Smooth muscle cell of bladder (primary cell): ENCODE data around the gene NUP62CL. TPM values are rescaled to one million over a fixed set of nuclear protein-coding genes. Genes with fewer than 3 reads are reported as not detected.

Source experiments
- total RNA-seq: library from RNA; depleted of rRNA; stranded (reverse); fragments of >200 nt; gene quantifications from 2 replicates; pipeline ENCODE4 v1.2.3, GENCODE V29; 2014

Gene NUP62CL, protein sequence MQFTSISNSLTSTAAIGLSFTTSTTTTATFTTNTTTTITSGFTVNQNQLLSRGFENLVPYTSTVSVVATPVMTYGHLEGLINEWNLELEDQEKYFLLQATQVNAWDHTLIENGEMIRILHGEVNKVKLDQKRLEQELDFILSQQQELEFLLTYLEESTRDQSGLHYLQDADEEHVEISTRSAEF
- 0.14 TPM in 1 of 2 replicates, not detected in the other for total RNA-seq

DNA sequence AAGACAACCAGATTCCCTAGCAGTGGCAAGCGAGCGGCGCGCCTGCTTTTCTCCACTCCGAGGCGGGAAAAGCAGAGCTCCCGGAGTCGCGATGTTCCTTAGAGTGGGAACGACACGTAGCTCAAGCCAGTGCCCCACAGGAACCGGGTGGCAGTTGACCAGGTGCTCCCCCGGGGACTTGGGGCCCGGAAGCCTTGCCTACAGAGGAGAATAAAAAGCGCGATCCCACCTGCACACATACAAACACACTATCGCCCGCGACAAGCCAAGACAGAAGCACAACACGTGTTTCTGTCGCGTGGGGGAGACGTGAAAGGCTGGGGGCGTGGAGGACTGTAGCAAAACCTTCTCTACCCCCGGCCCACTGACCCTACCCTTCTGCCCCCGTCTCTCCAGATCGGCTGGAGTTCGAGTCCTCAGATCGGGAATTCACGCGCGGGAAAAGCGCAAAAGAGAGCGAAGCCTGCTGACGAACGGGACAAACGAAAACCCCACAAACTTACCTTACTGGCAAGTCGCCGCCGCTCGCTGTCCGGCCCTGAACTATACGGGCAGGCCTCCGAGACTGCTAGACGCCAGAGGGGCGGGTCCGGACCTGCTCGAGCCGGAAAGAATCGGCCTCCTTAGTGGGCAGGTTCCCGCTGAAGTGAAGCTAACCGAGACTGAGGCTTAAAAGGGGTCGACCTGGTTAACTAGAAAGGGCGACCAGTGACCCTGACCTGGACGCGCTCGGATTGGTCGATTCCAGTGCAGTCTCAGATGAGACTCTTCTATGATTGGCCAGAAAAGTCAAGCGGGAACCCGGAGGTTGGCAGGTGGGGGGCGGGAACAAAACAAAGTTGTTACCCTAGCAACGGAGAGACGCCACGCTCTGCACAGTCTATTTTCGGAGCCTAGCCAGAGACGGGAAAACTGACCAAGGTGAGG is at the start of gene NUP62CL, which contains the start of gene DNAAF6:
Gene NUP62CL (minus strand): TSS at position 664 of the 927 bp plus-strand sequence. CDS start 31,287 bp downstream, outside the sequence.
Gene DNAAF6 (plus strand): TSS at position 842 of the 927 bp plus-strand sequence. CDS start 6,265 bp downstream, outside the sequence.

DNA sequence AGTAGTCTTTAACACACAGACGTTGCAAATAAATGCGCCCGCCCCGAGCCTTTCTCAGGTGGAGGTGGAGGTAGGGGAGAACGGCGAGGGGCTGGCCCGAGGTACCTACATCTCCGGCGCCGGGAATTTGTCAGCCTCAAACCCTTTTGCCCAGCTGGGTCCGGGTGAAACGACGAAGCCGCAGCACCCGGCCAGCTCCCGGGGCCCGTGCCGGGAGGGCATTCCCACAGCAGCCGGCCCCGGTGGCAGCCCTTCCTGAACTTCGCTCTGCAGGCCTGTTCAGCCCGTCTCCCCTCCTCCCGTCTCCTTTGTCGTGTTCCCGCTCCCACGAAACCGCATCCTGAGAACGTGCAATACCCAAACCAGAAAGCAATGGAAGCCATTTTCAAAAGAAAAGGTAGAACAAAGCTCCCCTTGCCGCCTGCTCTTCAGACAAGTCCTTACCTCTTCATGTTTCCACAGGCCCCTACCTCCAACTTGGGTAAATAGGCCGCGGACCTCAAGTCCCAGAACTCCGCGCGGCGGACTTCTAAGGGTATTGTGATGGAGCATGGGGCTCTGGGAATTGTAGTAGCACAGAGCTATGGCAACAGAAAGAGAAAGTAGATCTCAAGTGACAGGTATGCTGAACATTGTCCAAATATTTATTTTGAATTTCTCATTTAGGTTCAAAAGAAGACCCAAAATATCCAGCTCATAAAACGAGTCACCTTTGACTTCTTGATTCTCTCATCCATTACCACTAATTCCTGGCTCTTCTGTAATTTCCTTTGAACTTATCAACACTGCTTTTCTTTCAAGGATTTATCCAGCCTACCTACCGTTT is 87.7 kb downstream of the NUP62CL start, which contains the start of gene RBM41:
Gene RBM41 (minus strand): TSS at position 501 of the 826 bp plus-strand sequence. CDS start 49 bp downstream, at position 452.

Other genes with a start within 250 kb of the NUP62CL start
- gene MORC4, start 206.2 kb downstream of the NUP62CL start, total RNA-seq, result 42.8 and 48.5 TPM in 2 replicates
- 11.8 and 13.2 TPM in 2 replicates for gene RBM41, start 87.6 kb downstream of the NUP62CL start, total RNA-seq
- gene DNAAF6, start 178 bp upstream of the NUP62CL start, total RNA-seq, result not detected in 2 replicates
- gene FRMPD3, start 243.2 kb upstream of the NUP62CL start, total RNA-seq, result not detected in 2 replicates